Measurements from ENCODE around the gene MGAT5B. TPM values are rescaled to one million over a fixed set of nuclear protein-coding genes. Genes with fewer than 3 reads are reported as not detected.

MGAT5B gene
- total and polyA plus RNA-seq, 2 donors (not counting 1 experiment from before 2014, with no cell fraction given): 0.15 to 37.8 TPM

DNA sequence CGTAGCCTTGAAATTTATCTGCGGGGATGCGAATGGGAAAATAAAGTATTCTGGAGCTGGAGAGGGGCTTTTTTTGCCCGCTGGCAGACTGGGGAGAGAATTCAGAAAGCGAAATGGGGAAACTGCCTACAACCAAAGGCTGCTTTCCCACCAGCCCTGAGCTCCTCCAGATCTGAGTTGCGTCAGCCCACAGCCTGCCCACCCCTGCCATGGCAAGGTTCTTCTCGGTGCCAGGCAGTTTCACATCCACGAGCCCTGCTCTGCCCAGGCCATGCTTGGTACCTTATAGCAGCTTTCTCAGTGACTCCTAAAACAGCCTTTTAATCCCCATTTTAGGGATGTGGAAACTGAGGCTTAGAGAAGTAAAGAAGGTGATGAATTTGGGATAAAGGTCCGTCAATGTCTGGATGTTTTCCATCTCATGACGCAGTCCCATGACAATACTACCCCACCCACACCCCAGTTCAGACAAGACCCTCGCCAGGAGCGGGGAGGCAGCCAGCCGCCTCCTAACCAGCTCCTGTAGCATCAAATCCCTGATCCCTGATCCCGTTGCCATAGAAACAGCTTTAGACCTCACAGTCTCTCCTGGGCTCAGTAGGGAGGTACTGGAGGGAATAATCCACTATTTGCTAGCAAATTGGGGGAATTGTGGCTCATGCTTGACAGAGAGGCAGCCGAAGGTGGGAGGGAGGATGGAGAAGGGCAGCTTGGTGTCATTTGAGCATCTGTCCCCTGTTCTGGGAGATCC lies 113.5 kb downstream of the MGAT5B start:
- POLR2A ChIA-PET: no interaction called here
- H3K36me3 ChIP-seq (replicated peaks in 1 of 2; ENCODE audit: control extremely low read depth in 1 of 2, control insufficient read depth in 1 of 2, extremely low read depth in 1 of 2, insufficient read depth in 2 of 2, low read length in 1 of 2): no peaks in the 10 kb centered on the region
- 80% methylated on average over 6 of the region's 15 CpGs for WGBS (ENCODE audit: insufficient coverage)
- peaks cover 4 to 9% (median 7%) of the 10 kb centered on the region in 3 donors for H3K9me3 ChIP-seq (ENCODE audit: control extremely low read depth in 1 of 3, control insufficient read depth in 2 of 3, insufficient read depth in 1 of 3, low read length in 2 of 3)
- no peak overlapping the region for H3K27ac ChIP-seq (ENCODE audit: low read length in 2 of 2)
- no peak overlapping the region for H3K9ac ChIP-seq (ENCODE audit: low read length)
- intact Hi-C loops (cut with micrococcal nuclease): no loop called here
- DNase-seq: no peak
- peaks cover 15 to 18% of the 10 kb centered on the region in 2 donors for H3K4me1 ChIP-seq (ENCODE audit: control insufficient read depth in 2 of 2, insufficient read depth in 2 of 2, low read length in 2 of 2)
- H3K27me3 ChIP-seq (replicated peaks in 1 of 4; ENCODE audit: control extremely low read depth in 1 of 4, control insufficient read depth in 3 of 4, insufficient read depth in 4 of 4, low read length in 3 of 4): peaks cover 0 to 23% (median 2%) of the 10 kb centered on the region in 4 experiments
- no peak overlapping the region for H3K4me3 ChIP-seq (ENCODE audit: control extremely low read depth in 1 of 5, extremely low read depth in 1 of 5, insufficient read depth in 1 of 5, low read depth in 2 of 5, low read length in 4 of 5)
- no peaks in the 10 kb centered on the region for H3K79me2 ChIP-seq (ENCODE audit: control insufficient read depth, insufficient read depth, low read length)
- no peak for ATAC-seq (ENCODE audit: low read depth)
- H4K20me1 ChIP-seq (ENCODE audit: control insufficient read depth, insufficient read depth, low read length, poor library complexity, severe bottlenecking): no peaks in the 10 kb centered on the region
- Mint-ChIP-seq H3K4me3 (no peak overlapping the region), H3K27me3 (peaks cover 20% of the 10 kb centered on the region), H3K9me3 (ENCODE audit: insufficient read depth) (peaks cover 8% of the 10 kb centered on the region), H3K27ac (no peak overlapping the region), H3K4me1 (peaks cover 17% of the 10 kb centered on the region)
- no peak overlapping the region for H2AFZ ChIP-seq (ENCODE audit: insufficient read depth, low read depth, low read length, poor library complexity, severe bottlenecking)
- TF ChIP-seq, protein P1, sequence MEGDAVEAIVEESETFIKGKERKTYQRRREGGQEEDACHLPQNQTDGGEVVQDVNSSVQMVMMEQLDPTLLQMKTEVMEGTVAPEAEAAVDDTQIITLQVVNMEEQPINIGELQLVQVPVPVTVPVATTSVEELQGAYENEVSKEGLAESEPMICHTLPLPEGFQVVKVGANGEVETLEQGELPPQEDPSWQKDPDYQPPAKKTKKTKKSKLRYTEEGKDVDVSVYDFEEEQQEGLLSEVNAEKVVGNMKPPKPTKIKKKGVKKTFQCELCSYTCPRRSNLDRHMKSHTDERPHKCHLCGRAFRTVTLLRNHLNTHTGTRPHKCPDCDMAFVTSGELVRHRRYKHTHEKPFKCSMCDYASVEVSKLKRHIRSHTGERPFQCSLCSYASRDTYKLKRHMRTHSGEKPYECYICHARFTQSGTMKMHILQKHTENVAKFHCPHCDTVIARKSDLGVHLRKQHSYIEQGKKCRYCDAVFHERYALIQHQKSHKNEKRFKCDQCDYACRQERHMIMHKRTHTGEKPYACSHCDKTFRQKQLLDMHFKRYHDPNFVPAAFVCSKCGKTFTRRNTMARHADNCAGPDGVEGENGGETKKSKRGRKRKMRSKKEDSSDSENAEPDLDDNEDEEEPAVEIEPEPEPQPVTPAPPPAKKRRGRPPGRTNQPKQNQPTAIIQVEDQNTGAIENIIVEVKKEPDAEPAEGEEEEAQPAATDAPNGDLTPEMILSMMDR (IDR thresholded peaks at IDR 0.05): no peak
- TF ChIP-seq EZH2 (IDR thresholded peaks at IDR 0.05; ENCODE audit: borderline replicate concordance, insufficient read depth, low read depth, low read length, poor library complexity, severe bottlenecking): no peak
- no peak overlapping the region for H3K4me2 ChIP-seq (replicated peaks; ENCODE audit: low read depth, low read length, poor library complexity, severe bottlenecking)
- CTCF ChIA-PET: interaction anchor here (1.3 to 2.9 kb wide), 2 partner anchors 9 to 11 kb away, joined by 3 to 7 read pairs; no protein-coding TSS in a partner anchor

All from B cell (primary cell).